Esophagus (tissue), 2 donors: ENCODE data around the gene SETMAR. TPM values are rescaled to one million over a fixed set of nuclear protein-coding genes. Genes with fewer than 3 reads are reported as not detected.

ENCODE experiments used
- H3K27ac ChIP-seq, 2 donors: one replicate each; pipeline ENCODE4 v1.5.1; 2013; ENCODE audit warnings: low read depth in 2 of 2, mild to moderate bottlenecking in 2 of 2, inconsistent platforms in 1 of 2, low read length in 1 of 2, moderate library complexity in 1 of 2
- H3K27me3 ChIP-seq, 2 donors: one replicate each; pipeline ENCODE4 v1.6.1; 2013; ENCODE audit warnings: low read length in 2 of 2, control low read depth in 1 of 2, mild to moderate bottlenecking in 1 of 2; ENCODE audit not compliant: insufficient read depth in 2 of 2, control insufficient read depth in 1 of 2
- H3K36me3 ChIP-seq, 2 donors: one replicate each; pipeline ENCODE4 v1.6.1; 2013; ENCODE audit warnings: low read length in 1 of 2; ENCODE audit not compliant: control insufficient read depth in 2 of 2, insufficient read depth in 2 of 2
- H3K4me1 ChIP-seq, 2 donors: one replicate each; pipeline ENCODE4 v1.6.1; 2013; ENCODE audit warnings: low read length in 1 of 2; ENCODE audit not compliant: control insufficient read depth in 2 of 2, insufficient read depth in 2 of 2
- H3K4me3 ChIP-seq, 2 donors: one replicate each; pipeline ENCODE4 v1.5.1; 2013; ENCODE audit warnings: low read length in 2 of 2, mild to moderate bottlenecking in 2 of 2, low read depth in 1 of 2, moderate library complexity in 1 of 2
- H3K9me3 ChIP-seq, 2 donors: one replicate each; pipeline ENCODE4 v1.6.1; 2013; ENCODE audit warnings: mild to moderate bottlenecking in 2 of 2, low read depth in 1 of 2, low read length in 1 of 2, moderate library complexity in 1 of 2; ENCODE audit not compliant: control insufficient read depth in 2 of 2, insufficient read depth in 1 of 2
- WGBS, 2 donors: extraction: QIAGEN DNeasy Blood & Tissue Kit; methylation state at CpG; one replicate each; pipeline ENCODE4 v1.1.7; 2013; 5-methylcytosine and 5-hydroxymethylcytosine counted together
- polyA plus RNA-seq, 2 donors: library from polyadenylated mRNA; stranded (reverse); fragments of 200-250 nt; gene quantifications; one replicate each; pipeline ENCODE4 v1.2.3, GENCODE V29; 2013
- donor health status: healthy with polysubstance abuse.
- donor health status: Bipolar disorder and iron deficiency.

The SETMAR gene
- polyA plus RNA-seq, 2 donors: 12.2 to 13.7 TPM

GRCh38 chr3:4340411-4341335 lies 37.5 kb downstream of the SETMAR start:
- Histone ChIP-seq H3K4me3 (no peak overlapping the region), H3K27me3 (no peaks in the 10 kb centered on the region), H3K4me1 (no peaks in the 10 kb centered on the region), H3K9me3 (no peaks in the 10 kb centered on the region), H3K36me3 (no peaks in the 10 kb centered on the region), H3K27ac (no peak overlapping the region)
- WGBS, 2 donors: 76 to 79% methylated on average over 6 of the region's 6 CpGs

GRCh38 chr3:4341336-4341675 lies 38.1 kb downstream of the SETMAR start:
- Histone ChIP-seq H3K27ac (no peak overlapping the region), H3K9me3 (no peaks in the 10 kb centered on the region)

GRCh38 chr3:4343258-4343657 lies 40.1 kb downstream of the SETMAR start:
- Histone ChIP-seq H3K27ac (no peak overlapping the region), H3K36me3 (no peaks in the 10 kb centered on the region), H3K27me3 (no peaks in the 10 kb centered on the region), H3K4me1 (no peaks in the 10 kb centered on the region), H3K4me3 (no peak overlapping the region), H3K9me3 (no peaks in the 10 kb centered on the region)
- 87% methylated on average over 1 of the region's 1 CpG for WGBS, 2 donors

More at GRCh38 chr3:4341336-4341675, 38.1 kb downstream of the SETMAR start:
- Histone ChIP-seq H3K4me1 (no peaks in the 10 kb centered on the region), H3K27me3 (no peaks in the 10 kb centered on the region), H3K4me3 (no peak overlapping the region), H3K36me3 (no peaks in the 10 kb centered on the region)

GRCh38 chr3:4350789-4351163 lies 47.6 kb downstream of the SETMAR start:
- H3K4me3 ChIP-seq: no peak overlapping the region
- H3K4me1 ChIP-seq: no peaks in the 10 kb centered on the region
- H3K9me3 ChIP-seq: no peaks in the 10 kb centered on the region
- no peak overlapping the region for H3K27ac ChIP-seq
- no peaks in the 10 kb centered on the region for H3K27me3 ChIP-seq
- no peaks in the 10 kb centered on the region for H3K36me3 ChIP-seq
- 0 to 1% methylated on average over 2 of the region's 2 CpGs for WGBS, 2 donors

- 52% methylated on average over 11 of the region's 11 CpGs for WGBS, 2 donors
- H3K4me3 ChIP-seq: no peak overlapping the region
Observed at GRCh38 chr3:4351164-4351855, 48.1 kb downstream of the SETMAR start.

GRCh38 chr3:4351872-4352271 lies 48.7 kb downstream of the SETMAR start:
- Histone ChIP-seq H3K4me3 (no peak overlapping the region), H3K4me1 (no peaks in the 10 kb centered on the region), H3K36me3 (no peaks in the 10 kb centered on the region), H3K27ac (no peak overlapping the region), H3K9me3 (no peaks in the 10 kb centered on the region), H3K27me3 (no peaks in the 10 kb centered on the region)
- 89 to 93% methylated on average over 4 of the region's 4 CpGs for WGBS, 2 donors

More at GRCh38 chr3:4351164-4351855, 48.1 kb downstream of the SETMAR start:
- H3K27me3 ChIP-seq: no peaks in the 10 kb centered on the region
- H3K4me1 ChIP-seq: no peaks in the 10 kb centered on the region
- no peaks in the 10 kb centered on the region for H3K36me3 ChIP-seq
- no peaks in the 10 kb centered on the region for H3K9me3 ChIP-seq
- peak overlapping the region in 1 of 2 donors; percentile 24 for H3K27ac ChIP-seq

- Histone ChIP-seq H3K4me3 (no peak overlapping the region), H3K36me3 (no peaks in the 10 kb centered on the region), H3K27me3 (no peaks in the 10 kb centered on the region), H3K9me3 (no peaks in the 10 kb centered on the region), H3K27ac (no peak overlapping the region), H3K4me1 (no peaks in the 10 kb centered on the region)
- WGBS, 2 donors: 49 to 58% methylated on average over 6 of the region's 6 CpGs
Observed at GRCh38 chr3:4355401-4356219, 52.4 kb downstream of the SETMAR start.

GRCh38 chr3:4356220-4356540 lies 53.0 kb downstream of the SETMAR start:
- no peak overlapping the region for H3K27ac ChIP-seq
- no peak overlapping the region for H3K4me3 ChIP-seq
- no peaks in the 10 kb centered on the region for H3K27me3 ChIP-seq
- no peaks in the 10 kb centered on the region for H3K4me1 ChIP-seq
- H3K9me3 ChIP-seq: no peaks in the 10 kb centered on the region
- H3K36me3 ChIP-seq: no peaks in the 10 kb centered on the region
- 81 to 92% methylated on average over 6 of the region's 6 CpGs for WGBS, 2 donors

GRCh38 chr3:4356546-4357410 lies 53.6 kb downstream of the SETMAR start:
- no peak overlapping the region for H3K27ac ChIP-seq
- no peaks in the 10 kb centered on the region for H3K27me3 ChIP-seq
- H3K4me1 ChIP-seq: no peaks in the 10 kb centered on the region
- H3K36me3 ChIP-seq: peaks cover 0 to 2% of the 10 kb centered on the region in 2 donors
- WGBS, 2 donors: 69 to 73% methylated on average over 10 of the region's 10 CpGs
- H3K4me3 ChIP-seq: no peak overlapping the region
- H3K9me3 ChIP-seq: no peaks in the 10 kb centered on the region
